Left lung (tissue), 10 donors: ENCODE data around the gene CCDC78. TPM values are rescaled to one million over a fixed set of nuclear protein-coding genes. Genes with fewer than 3 reads are reported as not detected.

ENCODE experiments used
- ATAC-seq: fragments of 200-7000 bp; cut with Tn5 transposase; one replicate; pipeline ENCODE4 v1.9.1; 2020; ENCODE audit warnings: moderate library complexity
- DNase-seq, 4 donors: peaks; one replicate each; pipeline ENCODE4 v3.0.0-alpha.2; 2013 to 2020
- H3K27ac ChIP-seq, 2 donors: fragments of 200-600 bp; sonication (generic) in 1 of 2; one replicate each; pipeline versions ENCODE4 v1.5.0 to v1.8.0; 2020 to 2021
- H3K27me3 ChIP-seq, 2 donors: fragments of 200-600 bp; sonication (generic) in 1 of 2; one replicate each; pipeline versions ENCODE4 v1.5.0 to v1.8.0; 2020 to 2021
- H3K36me3 ChIP-seq, 2 donors: fragments of 200-600 bp; sonication (generic) in 1 of 2; one replicate each; pipeline versions ENCODE4 v1.5.0 to v1.8.0; 2020 to 2021
- H3K4me1 ChIP-seq, 2 donors: fragments of 200-600 bp; one replicate each; pipeline ENCODE4 v1.8.0; 2021
- H3K4me3 ChIP-seq, 2 donors: fragments of 200-600 bp; sonication (generic) in 1 of 2; one replicate each; pipeline versions ENCODE4 v1.5.0 to v1.8.0; 2020 to 2021; ENCODE audit warnings: mild to moderate bottlenecking in 1 of 2
- H3K9me3 ChIP-seq, 2 donors: fragments of 200-600 bp; sonication (generic) in 1 of 2; one replicate each; pipeline versions ENCODE4 v1.5.0 to v1.8.0; 2020 to 2021
- intact Hi-C, 2 donors: fragments of 100-400 bp; cut with DNase I; formaldehyde crosslinking; loops; one replicate each; pipeline versions ENCODE4 v1.11.2 to v1.14.2; 2022
- polyA plus RNA-seq, 6 donors: library from polyadenylated mRNA; unstranded; fragments of 120-200 nt; gene quantifications; one replicate each; pipeline ENCODE4 v1.2.1, GENCODE V29; 2013; ENCODE audit not compliant: insufficient read length in 6 of 6
- total RNA-seq, 2 donors: library from RNA; stranded (reverse); fragmentation: NEBNext Ultra II Directional; extraction: Animal tissue kit (Norgen Biotek cat#: 25700); gene quantifications; one replicate each; pipeline ENCODE4 v1.2.1, GENCODE V29; 2021
- TF ChIP-seq, protein P1 (sequence below), 2 donors: fragments of 200-600 bp; sonication (generic) in 1 of 2; IDR thresholded peaks; one replicate each; pipeline versions ENCODE4 v1.5.0 to v1.8.0; 2021; ENCODE audit warnings: antibody characterized with exemption in 2 of 2
- donor health status: DM: no; HTN: yes; CAD: no.
- donor health status: DM: no; HTN: no; CAD: no.

CCDC78 gene
- total and polyA plus RNA-seq, 8 donors: 0.96 to 13.7 (median 8.6) TPM

DNA sequence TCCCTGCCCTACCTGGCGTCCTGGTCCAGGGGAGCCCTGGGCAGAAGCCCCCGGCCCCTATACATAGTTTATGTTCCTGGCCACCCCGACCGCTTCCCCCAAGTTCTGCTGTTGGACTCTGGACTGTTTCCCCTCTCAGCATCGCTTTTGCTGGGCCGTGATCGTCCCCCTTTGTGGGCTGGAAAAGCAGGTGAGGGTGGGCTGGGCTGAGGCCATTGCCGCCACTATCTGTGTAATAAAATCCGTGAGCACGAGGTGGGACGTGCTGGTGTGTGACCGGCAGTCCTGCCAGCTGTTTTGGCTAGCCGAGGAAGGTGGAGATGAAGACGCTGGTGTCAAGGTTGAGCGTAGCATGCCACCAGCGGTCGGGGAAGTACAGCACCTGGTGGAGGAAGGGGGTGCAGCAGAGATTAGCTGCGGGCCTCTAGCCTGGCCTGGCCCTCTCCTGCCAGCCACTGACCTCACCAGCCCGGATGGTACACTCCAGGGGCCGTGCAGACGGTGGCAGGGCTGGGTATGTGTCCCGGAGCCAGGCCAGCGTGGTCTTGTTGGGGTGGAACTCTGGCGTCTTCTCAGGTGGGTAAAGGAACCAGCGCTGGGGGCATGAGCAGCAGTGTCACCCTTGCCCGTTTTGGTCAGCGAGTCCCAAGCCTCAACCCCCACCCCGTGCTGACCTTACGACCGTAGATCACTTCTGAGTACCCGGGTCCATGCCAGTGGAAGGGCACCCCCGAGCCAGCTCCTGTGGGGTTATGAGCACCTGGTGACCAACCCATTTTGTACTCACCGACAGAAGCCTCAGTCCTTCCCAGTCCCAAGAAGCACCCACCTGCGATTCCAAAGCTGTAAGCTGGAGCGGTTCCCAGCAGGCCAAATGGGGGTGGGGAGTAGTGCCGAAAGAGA is 43.5 kb downstream of the CCDC78 start:
- Histone ChIP-seq H3K4me3 (peak overlapping the region in 1 of 2 donors; percentile 79), H3K27ac (no peak overlapping the region), H3K9me3 (no peaks in the 10 kb centered on the region), H3K4me1 (peaks cover 30 to 58% of the 10 kb centered on the region in 2 donors), H3K36me3 (peaks cover 0 to 50% of the 10 kb centered on the region in 2 donors), H3K27me3 (no peaks in the 10 kb centered on the region)
- TF ChIP-seq, protein P1, sequence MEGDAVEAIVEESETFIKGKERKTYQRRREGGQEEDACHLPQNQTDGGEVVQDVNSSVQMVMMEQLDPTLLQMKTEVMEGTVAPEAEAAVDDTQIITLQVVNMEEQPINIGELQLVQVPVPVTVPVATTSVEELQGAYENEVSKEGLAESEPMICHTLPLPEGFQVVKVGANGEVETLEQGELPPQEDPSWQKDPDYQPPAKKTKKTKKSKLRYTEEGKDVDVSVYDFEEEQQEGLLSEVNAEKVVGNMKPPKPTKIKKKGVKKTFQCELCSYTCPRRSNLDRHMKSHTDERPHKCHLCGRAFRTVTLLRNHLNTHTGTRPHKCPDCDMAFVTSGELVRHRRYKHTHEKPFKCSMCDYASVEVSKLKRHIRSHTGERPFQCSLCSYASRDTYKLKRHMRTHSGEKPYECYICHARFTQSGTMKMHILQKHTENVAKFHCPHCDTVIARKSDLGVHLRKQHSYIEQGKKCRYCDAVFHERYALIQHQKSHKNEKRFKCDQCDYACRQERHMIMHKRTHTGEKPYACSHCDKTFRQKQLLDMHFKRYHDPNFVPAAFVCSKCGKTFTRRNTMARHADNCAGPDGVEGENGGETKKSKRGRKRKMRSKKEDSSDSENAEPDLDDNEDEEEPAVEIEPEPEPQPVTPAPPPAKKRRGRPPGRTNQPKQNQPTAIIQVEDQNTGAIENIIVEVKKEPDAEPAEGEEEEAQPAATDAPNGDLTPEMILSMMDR (IDR thresholded peaks at IDR 0.05): no peak
- intact Hi-C loops: no loop called here
- ATAC-seq (no peak), DNase-seq (no peak)

DNA sequence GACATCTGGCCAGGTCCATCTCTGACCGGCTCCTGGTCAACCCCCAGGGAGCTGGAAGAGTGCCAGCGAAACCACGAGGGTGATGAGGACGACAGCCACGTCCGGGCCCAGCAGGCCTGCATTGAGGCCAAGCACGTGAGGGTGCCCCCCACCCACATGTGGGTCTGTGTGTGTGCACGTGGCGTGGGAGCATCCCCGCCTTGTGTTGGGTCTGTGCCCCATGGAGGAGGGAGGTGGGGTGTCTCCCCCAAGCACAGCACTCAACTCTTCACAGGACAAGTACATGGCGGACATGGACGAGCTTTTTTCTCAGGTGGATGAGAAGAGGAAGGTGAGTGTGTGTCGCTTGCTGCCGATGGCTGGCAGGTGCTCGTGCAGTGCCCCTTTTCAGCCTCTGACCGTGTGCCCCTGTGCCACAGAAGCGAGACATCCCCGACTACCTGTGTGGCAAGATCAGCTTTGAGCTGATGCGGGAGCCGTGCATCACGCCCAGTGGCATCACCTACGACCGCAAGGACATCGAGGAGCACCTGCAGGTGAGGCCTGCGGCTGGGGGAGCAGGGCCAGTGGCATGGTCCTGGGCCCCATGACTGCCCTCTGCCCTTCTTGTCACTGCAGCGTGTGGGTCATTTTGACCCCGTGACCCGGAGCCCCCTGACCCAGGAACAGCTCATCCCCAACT is 44.4 kb downstream of the CCDC78 start:
- H3K4me1 ChIP-seq: peaks cover 30 to 67% of the 10 kb centered on the region in 2 donors
- H3K27ac ChIP-seq: no peak overlapping the region
- H3K36me3 ChIP-seq: peaks cover 0 to 42% of the 10 kb centered on the region in 2 donors
- TF ChIP-seq, protein P1 (IDR thresholded peaks at IDR 0.05): no peak
- H3K9me3 ChIP-seq: no peaks in the 10 kb centered on the region
- ATAC-seq: no peak
- no peak for DNase-seq
- peak overlapping the region in 1 of 2 donors; percentile 70 for H3K4me3 ChIP-seq
- intact Hi-C loops: no loop called here
- peaks cover 0 to 8% of the 10 kb centered on the region in 2 donors for H3K27me3 ChIP-seq

DNA sequence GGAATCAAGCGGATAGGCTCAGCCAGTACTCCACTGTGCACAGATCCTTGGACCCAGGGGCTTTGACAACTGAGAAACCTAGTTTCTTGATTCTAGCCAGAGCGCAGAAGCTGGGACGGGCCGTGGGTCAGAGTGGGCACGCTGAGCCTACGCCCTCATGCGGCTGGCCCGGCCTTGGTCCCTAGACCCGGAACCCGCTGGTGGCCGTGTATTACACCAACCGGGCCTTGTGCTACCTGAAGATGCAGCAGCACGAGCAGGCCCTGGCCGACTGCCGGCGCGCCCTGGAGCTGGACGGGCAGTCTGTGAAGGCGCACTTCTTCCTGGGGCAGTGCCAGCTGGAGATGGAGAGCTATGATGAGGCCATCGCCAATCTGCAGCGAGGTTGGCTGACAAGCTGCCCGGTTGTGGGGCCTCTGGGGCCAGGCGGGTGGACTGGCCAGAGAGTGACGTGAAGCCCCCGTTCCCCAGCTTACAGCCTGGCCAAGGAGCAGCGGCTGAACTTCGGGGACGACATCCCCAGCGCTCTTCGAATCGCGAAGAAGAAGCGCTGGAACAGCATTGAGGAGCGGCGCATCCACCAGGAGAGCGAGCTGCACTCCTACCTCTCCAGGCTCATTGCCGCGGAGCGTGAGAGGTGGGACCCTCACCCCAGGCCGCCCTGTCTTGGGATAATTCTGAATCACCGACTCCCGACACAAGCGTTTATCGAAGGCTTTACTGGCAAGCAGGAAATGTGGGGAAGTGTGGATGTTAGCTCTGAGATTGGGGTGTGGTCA is 45.1 kb downstream of the CCDC78 start:
- H3K4me3 ChIP-seq: peak overlapping the region; percentile 62 to 70
- DNase-seq (peak in 1 of 4 donors; percentile 56), ATAC-seq (no peak)
- TF ChIP-seq, protein P1 (IDR thresholded peaks at IDR 0.05): no peak
- H3K27ac ChIP-seq: peak overlapping the region; percentile 80 to 91
- intact Hi-C loops: no loop called here
- H3K4me1 ChIP-seq: peaks cover 30 to 68% of the 10 kb centered on the region in 2 donors
- peaks cover 0 to 35% of the 10 kb centered on the region in 2 donors for H3K36me3 ChIP-seq
- H3K27me3 ChIP-seq: peaks cover 0 to 15% of the 10 kb centered on the region in 2 donors
- H3K9me3 ChIP-seq: no peaks in the 10 kb centered on the region

DNA sequence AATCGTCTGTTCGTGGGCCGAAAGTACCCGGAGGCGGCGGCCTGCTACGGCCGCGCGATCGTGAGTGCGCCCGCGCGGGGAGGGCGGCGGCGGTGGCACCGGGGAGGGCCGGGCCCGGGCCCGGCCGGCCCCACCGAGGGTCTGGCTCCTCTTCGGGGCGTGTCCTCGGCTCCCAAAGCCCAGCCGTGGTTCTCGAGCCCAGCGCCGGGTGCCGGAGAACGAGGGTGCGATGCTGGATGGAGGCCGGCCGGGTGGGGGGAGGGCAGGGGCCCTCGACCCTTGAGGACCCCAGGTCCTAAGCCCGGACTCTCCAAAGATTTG is 45.7 kb downstream of the CCDC78 start:
- Histone ChIP-seq H3K27me3 (peaks cover 0 to 21% of the 10 kb centered on the region in 2 donors), H3K4me1 (peaks cover 30 to 64% of the 10 kb centered on the region in 2 donors), H3K9me3 (no peaks in the 10 kb centered on the region), H3K36me3 (peaks cover 0 to 31% of the 10 kb centered on the region in 2 donors), H3K4me3 (peak overlapping the region; percentile 62 to 70), H3K27ac (peak overlapping the region; percentile 80 to 91)
- ATAC-seq: no peak
- TF ChIP-seq, protein P1 (IDR thresholded peaks at IDR 0.05): no peak
- DNase-seq: no peak
- intact Hi-C loops: no loop called here
